AG09309 (cell line): Measurements from ENCODE around the gene CHI3L2.

Experiments used
- DNase-seq: peaks from one replicate; pipeline ENCODE4 v3.0.0-alpha.2; 2010; ENCODE audit warnings: low read depth
- H3K4me3 ChIP-seq: 2 replicates; pipeline ENCODE4 v1.5.1; 2011; ENCODE audit warnings: mild to moderate bottlenecking, low read depth, low read length, moderate library complexity; ENCODE audit not compliant: control insufficient read depth
- CTCF ChIP-seq: IDR thresholded peaks from 2 replicates; pipeline ENCODE4 v1.5.1; 2011; ENCODE audit warnings: mild to moderate bottlenecking, low read depth, low read length, inconsistent platforms; ENCODE audit not compliant: insufficient read depth, control insufficient read depth; ENCODE audit errors: missing control alignments

The CHI3L2 gene

GRCh38 chr1:111225717-111226400 is 1.7 kb upstream of the CHI3L2 start:
- no peak overlapping the region for H3K4me3 ChIP-seq
- no peak for DNase-seq
- TF ChIP-seq CTCF: no peak

- no peak overlapping the region for H3K4me3 ChIP-seq
- peak; percentile 64 for DNase-seq
Observed at GRCh38 chr1:111227851-111228747, 586 bp downstream of the CHI3L2 start.

GRCh38 chr1:111228748-111229126 is 1.2 kb downstream of the CHI3L2 start:
- no peak overlapping the region for H3K4me3 ChIP-seq
- TF ChIP-seq CTCF: no peak
- no peak for DNase-seq

More at GRCh38 chr1:111227851-111228747, 586 bp downstream of the CHI3L2 start:
- no peak for TF ChIP-seq CTCF

GRCh38 chr1:111232134-111232533 is 4.6 kb downstream of the CHI3L2 start:
- TF ChIP-seq CTCF: no peak
- no peak for DNase-seq
- no peak overlapping the region for H3K4me3 ChIP-seq

- no peak for DNase-seq
- TF ChIP-seq CTCF: no peak
- no peak overlapping the region for H3K4me3 ChIP-seq
Observed at GRCh38 chr1:111234258-111234657, 6.7 kb downstream of the CHI3L2 start.

- DNase-seq: peak; percentile 39
- no peak for TF ChIP-seq CTCF
- no peak overlapping the region for H3K4me3 ChIP-seq
Observed at GRCh38 chr1:111234866-111235265, 7.4 kb downstream of the CHI3L2 start.
